ENCODE results near the gene PTPN22.

Gene PTPN22

DNA sequence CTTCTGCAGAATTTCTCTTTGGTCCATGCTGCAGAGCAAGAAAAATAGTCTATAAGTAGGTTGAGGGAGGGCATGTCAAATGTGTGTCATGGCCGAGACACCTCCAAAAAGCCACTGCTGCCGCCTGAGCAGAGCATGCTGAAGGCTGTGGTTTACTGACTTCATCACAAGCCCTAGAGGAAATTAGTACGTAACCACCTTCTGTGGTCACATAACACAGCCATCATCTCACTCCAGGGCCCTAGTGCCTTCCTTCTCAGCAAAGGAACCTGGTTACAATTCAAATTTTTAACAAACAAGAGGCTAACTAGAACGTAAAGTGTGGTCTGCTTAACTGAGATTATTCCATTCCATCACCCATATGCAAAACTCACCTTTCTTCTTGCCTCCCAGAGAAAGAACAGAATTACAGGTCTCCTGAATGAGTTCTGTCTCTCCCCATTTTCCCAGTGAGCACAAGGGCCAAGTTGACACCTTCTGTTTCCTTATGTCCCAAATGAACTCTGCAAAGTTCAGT is at the start of gene PTPN22:
Gene PTPN22 (minus strand): TSS at position 116 of the 517 bp plus-strand sequence.
- in situ Hi-C loops (cut with HindIII; ENCODE audit: low sequenced_read_pairs) = no loop called here

DNA sequence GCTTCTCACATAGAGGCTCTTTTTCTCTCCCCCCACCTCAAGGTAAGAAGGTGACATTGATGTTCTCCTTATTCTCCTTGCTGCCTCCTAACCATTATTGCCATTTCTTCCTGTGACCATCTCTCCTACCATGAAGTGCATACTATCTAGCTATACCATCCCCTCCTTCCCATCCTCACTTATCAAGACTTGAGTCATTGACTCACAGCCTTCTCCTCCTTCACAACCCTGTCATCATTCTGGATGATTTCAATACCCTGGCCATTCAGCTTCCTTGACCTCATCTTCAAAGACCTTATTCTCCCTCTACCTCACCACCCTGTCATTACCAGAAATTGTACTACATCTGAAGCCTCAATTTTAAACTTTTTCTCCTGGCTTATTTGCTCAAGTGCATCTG is 46.7 kb upstream of the PTPN22 start:
- in situ Hi-C loops (cut with HindIII; ENCODE audit: low sequenced_read_pairs) = no loop called here

DNA sequence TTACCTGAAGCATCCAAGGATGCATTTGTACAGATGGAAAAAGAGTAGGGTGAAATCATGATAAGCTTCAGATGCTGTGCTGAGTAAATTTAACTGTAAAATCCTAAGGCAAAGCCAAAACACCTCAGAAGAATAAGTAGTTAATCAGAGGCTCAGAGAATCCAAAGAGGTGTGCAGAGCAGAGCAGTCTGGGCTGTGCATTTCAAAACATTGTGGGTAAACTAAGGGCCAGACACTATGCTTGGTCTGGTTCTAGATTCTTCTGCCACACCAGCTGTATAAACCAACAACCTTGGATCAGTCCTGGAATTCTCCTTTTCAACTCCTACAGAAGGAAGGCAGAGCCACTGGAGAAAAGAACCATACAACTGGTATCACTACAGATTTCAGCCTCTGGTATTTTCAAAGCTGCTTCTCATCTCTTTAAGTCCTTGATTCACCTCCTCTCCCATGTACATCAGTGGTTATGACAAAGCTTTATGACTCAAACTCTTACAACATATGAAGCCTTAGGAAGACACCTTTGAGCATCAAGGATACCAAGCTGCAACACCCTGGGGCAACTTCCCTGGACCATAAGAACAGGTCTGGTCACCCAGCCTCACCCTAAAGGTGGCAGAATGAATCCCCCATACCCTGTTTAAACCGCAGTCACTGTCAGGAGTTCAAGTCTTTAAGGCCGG is 46.0 kb upstream of the PTPN22 start:
- in situ Hi-C loops (cut with HindIII; ENCODE audit: low sequenced_read_pairs) = no loop called here

DNA sequence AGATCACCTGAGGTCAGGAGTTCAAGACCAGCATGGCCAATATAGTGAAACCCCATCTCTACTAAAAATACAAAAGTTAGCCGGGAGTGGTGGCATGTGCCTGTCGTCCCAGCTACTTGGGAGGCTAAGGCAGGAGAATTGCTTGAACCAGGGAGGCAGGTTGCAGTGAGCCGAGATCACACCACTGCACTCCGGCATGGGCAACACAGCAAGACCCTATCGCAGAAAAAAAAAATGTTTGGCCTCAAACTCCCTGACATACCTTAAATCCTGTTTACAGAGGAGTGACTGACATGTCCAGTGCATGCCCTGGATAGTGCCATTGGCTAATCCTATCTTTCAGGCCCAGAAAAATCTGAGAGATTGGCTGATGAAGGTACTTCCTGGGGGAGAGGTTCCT is 45.5 kb upstream of the PTPN22 start:
- in situ Hi-C loops (cut with HindIII; ENCODE audit: low sequenced_read_pairs) = no loop called here

DNA sequence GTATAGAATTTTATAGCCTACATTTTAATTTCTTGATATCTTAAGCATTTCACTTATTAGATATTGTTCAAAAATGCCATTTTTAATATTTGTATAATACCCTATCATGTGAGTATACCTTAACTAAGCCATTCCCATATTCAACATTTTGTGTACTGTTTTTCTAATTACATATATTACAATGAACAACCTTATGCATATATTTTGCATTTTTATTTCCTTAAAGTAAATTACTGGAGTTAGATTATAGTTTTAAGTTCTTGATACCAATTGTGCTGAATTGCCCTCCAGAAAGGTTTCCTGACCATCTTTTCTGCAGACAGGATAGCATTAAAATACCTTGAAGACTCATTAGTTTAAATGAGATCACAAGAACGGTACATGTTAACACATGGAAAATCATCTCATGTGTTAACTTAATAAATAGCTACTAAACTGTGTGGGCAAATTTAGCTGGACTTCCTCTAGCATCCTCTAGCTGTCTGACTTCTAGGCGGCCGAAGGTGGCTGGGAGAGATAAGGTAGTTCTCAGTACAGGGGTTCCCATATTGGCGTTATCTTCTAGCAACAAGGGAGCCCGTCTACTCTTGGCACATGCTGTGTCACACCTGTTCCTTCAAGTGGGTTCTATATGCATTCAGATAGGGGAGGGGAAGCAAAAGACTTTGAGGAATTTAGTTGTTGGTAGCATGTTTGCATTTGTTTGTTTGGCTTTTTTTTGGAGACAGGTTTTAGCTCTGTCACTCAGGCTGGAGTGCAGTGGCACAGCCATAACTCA is 42.6 kb upstream of the PTPN22 start:
- in situ Hi-C loops (cut with HindIII; ENCODE audit: low sequenced_read_pairs) = no loop called here

DNA sequence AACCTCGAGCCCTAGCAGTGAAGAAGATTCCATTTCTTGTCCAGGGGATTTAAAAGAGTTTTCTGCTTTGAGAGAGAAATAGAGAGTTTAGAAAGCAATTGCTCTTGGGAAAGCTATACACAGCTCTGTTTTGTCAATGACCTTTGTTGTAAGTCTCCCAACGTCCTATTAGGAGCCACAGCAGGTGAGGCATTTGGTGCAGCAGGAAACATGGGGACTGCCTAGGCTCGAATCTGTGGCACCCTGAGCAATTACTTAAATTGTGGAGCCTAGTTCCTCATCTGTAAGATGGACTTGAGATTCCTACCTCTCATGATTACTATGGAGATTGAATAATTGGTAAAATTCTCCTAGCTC is 41.8 kb upstream of the PTPN22 start:
- in situ Hi-C loops (cut with HindIII; ENCODE audit: low sequenced_read_pairs) = no loop called here

DNA sequence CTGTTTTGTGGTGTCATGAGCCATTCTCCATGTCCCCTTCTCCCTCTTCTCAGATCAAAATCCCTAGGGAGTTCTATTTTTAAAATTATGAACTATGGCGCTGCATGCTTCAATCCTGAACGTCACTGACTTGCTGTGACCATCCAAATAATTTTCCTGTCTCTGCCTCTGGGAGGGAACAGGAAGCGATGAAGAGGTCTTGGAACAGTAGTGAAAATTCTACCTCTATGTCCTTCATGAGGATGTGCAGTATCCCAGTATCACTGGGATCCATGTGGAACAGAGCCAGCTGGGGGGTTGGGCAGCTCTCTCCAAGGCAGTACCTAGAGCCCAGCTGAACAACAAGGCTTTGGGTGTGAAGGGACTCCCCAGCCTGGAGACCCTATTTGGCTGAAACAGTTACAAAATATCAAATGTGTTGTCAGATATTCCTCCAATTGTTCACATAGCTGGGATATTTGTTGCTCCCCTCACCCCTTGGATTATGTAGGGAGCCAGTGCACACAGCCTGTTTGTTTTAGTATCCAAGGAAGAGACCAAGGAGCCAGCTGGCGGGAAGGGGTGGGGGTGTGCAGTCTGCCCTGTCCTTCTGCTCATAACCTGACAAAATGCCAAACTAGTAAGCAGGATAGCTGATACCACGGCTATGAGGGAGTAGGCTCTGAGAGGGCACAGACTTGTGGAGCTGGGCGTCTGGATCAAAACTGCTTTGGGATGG is 41.2 kb upstream of the PTPN22 start:
- in situ Hi-C loops (cut with HindIII; ENCODE audit: low sequenced_read_pairs) = no loop called here

DNA sequence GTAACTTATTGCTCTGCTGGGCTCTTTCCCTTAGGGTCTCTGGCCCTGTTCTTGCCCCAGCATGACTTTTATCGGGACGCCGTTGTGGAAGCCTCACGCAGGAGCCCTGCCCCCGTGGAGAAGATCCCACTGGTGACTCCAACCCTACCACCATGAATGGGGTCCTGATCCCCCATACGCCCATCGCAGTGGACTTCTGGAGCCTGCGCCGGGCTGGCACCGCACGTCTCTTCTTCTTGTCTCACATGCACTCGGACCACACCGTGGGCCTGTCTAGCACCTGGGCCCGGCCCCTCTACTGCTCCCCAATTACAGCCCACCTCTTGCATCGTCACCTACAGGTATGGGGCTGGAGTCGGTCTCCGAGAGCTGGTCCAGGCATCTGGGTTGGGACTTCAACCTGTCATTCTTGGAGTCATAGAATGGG is 33.9 kb upstream of the PTPN22 start:
- in situ Hi-C loops (cut with HindIII; ENCODE audit: low sequenced_read_pairs) = no loop called here

DNA sequence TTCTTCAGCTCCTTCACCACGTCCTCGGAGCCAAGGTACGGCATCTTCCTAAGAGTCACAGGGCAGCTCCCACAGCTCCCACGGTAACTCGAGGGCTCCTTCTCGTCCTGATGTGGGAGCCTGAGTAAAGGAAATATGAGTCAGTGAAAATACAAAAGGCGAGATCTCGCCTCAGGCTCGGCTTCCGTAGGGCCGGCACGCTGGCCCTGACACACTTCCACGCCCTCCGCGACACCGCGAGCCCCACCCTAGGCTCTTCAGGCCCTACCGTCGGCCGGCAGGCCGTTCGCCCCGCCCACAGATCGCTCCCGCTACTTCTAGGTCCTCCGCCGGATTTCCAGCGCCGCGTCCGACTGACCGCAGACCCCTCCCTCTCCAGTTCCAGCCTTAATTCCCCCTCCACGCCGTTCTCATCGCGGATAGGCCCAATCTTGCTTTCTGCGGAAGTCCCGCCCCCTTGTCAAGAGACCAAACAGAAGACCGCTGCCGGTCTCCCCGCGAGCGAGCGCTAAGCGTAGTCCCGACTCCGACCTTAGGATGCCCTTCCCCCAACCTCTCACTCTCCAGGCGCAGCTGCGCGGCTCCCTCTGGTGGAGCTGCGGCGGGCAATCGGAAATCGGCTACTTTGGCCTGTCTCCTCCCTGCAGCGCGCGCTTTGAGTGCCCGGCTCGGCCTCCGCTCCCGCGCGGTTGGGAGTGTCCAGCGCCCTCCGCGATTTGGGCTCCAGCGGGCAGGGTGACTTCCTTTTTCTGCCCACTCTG is 33.3 kb upstream of the PTPN22 start, which contains the start of the genes AP4B1 and DCLRE1B:
Gene AP4B1 (minus strand): TSS at position 126 of the 761 bp plus-strand sequence. CDS start 82 bp downstream, at position 44.
Gene DCLRE1B (plus strand): TSS at position 653 of the 761 bp plus-strand sequence. CDS start 261 bp downstream, outside the sequence.
- in situ Hi-C loops (cut with HindIII; ENCODE audit: low sequenced_read_pairs) = no loop called here

DNA sequence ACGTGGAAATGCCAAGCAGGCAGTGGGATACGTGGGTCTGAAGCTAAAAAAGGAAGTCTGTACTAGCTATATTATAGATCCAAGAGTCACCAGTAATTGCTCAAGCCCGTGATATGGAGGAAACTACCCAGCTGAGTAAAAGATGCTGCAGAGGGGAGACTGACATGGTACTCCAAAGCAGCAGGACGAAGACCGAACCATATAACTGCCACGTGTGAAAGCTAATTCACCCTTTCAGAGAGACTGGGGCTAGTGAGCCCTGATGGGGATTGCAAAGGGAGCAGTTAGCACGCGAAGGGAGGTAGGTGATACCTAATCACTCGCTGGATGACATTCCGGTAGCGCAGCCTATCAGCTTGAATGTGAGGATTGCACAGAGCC is 32.8 kb upstream of the PTPN22 start:
- in situ Hi-C loops (cut with HindIII; ENCODE audit: low sequenced_read_pairs) = no loop called here

DNA sequence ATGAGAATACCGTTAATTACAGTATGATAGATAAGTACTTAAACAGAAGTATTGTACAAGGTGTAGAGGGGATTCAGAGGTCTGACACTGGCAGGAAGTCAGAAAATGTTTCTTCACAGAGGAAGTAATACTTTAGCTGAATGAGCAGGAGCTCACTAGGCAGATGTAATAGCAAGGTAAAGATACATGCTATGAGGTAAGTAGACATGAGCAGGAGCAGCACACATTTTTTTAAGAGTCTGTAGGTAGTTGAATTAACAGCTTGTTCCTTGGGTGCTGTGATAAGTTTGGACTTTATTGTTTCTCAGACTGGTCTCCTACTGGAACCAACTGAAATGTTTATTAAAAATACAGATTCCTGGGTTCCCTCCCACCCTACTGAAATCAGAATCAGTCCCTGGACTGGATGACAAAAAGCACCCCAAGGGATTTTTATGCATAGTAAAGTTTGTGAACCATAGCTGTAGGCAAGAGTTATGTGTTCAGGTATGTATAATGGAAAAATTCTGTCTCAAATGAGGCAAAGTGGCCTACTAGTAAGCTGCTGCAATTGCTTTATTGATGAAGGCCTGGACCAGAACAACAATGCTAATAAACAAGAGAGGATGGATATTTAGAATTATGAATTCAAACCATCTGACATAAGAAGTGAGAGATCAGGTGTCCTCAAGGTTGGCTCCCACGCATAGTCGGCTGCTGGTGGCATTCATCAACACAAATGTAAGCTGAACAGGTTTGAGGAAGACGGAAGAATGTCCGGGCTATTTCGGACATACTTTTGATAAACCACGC is 32.2 kb upstream of the PTPN22 start:
- in situ Hi-C loops (cut with HindIII; ENCODE audit: low sequenced_read_pairs) = no loop called here

DNA sequence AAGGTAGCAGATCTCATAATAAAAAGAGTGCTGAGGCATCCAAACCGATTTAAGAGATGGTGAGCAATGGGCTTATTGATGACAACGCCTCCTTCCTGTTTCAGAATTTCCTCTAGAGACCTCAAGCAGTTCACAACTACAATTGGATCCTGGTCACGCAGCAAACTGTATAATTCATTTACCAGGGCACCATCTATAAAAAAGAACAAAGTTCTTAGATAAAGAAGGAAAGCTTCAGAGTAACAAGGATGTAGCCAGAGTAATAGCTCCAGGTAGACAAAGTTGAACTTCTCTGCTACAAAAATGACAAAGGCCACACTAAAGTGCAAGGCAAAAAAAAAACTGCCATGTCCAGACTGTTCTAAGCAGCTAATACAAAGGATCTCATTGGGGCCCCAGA is 29.7 kb upstream of the PTPN22 start:
- in situ Hi-C loops (cut with HindIII; ENCODE audit: low sequenced_read_pairs) = no loop called here

DNA sequence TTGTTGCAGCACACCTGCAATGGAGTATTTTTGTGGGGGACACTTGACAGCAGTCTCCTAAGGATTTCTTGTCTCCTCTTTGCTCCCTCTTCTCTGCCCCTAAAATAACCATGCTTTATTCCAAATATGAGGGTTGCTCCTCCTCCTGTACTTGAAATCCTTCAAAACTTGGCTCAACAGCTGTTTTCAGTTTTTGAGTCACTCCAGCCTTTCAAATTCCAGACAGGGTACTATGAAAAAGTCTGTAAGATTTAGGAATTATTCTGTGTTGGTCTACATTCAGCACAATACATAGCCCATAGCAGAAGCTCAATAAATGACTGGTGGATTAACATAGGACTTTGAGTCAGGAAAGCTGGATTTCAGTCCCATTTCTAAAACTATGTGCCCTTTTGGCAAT is 27.6 kb upstream of the PTPN22 start:
- in situ Hi-C loops (cut with HindIII; ENCODE audit: low sequenced_read_pairs) = no loop called here

DNA sequence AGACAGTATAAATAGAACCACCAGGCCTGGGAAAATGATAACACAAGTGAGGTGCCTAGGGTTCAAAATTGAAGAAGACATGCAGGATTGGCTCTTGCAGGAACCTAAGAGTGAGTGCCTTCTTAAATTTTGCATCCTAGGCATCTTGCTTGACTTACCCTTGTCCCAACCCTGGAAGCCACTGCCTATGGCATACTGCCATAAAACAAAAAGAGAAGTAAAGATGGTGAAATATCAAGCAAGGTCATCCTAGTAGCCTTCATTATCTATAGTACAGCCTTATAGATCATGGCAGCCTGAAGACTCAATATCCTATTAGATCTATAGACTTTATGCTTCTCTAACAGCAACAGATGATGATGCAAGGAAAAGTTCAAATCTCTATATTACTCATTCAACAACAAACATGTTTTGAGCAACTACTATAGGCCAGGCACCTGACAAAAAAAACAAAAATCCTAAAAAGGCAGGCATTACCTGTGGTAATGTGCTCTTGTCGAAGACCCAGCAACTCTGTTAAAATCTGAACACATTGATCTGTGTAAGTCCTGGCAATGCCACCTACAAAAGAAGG is 26.8 kb upstream of the PTPN22 start:
- in situ Hi-C loops (cut with HindIII; ENCODE audit: low sequenced_read_pairs) = no loop called here

DNA sequence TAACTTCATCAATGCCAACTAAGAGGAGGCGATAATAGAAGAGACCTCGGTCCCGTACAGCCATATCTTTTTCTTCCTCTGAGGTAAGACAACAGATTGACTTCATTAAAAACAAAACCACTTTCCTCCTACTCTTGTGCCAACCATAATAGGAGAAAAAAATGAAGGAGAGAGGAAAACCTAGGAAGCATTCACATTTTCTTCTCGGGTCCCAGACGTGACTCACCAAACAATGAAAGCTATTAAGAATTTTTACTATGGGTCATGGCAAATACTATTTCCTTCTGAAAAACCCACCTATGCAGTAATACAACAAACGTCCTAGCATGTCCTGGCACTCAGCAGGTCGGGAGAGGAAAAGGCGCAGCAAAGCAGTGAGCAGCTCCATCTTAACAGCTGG is 24.4 kb upstream of the PTPN22 start:
- in situ Hi-C loops (cut with HindIII; ENCODE audit: low sequenced_read_pairs) = no loop called here

DNA sequence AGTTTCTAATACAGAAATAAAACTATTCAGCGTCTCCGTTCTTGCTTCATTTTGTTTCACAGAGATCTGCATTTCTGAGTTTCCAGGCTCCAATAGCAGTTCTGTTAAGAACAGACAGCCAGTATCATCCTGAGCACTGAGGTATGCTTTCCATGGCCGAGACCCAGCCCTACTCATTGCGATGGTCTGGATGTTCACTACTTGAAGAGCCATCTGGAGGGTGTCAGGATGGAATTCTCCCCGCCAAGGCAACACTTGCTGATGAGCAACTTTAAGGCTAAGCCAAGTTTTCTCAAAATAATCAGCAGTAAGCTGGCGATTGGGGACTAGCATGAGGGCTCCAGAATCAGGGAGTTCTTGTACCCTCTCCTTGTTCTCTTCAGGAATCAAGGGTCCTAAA is 23.6 kb upstream of the PTPN22 start:
- in situ Hi-C loops (cut with HindIII; ENCODE audit: low sequenced_read_pairs) = no loop called here

DNA sequence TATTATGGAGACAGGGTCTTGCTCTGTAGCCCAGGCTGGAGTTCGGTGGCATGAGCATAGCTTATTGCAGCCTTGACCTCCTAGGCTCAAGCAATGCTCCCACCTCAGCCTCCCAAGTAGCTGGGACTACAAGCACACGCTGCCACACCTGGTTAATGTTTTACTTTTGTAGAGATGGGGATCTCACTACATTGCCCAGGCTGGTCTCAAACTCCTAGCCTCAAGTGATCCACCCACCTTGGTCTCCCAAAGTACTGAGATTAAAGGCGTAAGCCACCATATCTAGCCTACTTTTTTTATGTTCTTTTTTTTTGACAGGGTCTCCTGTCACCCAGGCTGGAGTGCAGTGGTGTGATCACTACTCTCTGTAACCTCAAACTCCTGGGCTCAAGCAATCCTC is 21.8 kb upstream of the PTPN22 start:
- in situ Hi-C loops (cut with HindIII; ENCODE audit: low sequenced_read_pairs) = no loop called here

DNA sequence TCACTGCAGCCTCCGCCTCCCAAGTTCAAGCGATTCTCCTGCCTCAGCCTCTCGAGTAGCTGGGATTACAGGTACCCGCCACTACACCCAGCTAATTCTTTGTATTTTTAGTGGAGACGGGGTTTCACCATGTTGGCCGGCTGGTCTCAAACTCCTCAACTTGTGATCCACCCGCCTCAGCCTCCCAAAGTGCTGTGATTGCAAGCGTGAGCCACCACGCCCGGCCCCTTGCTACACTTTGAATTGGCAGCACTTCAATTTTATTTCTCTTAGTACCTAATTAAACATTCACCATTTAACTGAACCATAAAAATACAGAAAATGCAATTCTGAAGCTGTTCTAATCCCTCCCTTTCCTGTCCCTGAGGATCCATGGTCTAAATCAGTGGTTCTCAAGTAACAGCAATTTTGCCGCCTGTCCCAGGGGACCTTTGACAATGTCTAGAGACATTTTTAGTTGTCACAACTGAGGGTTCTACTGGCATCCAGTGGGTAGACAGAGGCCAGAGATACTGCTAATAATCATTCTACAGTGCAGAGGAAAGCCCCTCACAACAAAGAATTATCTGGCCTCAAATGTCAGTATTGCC is 20.2 kb upstream of the PTPN22 start:
- in situ Hi-C loops (cut with HindIII; ENCODE audit: low sequenced_read_pairs) = no loop called here

DNA sequence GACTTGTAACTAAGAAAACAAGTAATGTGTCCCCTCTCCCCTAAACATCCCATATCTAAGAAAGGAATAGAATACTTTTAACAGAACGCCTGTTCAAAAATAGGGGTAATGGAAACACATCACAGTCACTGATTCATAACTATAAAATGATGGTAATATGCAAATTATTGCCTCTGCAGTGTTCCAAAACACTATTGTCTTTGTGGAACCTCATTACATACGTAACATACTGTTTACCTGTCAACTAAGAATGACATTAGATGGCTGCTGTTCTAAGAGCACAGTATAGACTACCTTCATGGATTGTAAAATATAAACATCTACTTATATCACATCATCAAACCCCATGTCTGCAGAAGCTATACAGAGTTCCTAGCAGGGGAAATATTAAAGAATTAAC is 19.3 kb upstream of the PTPN22 start:
- in situ Hi-C loops (cut with HindIII; ENCODE audit: low sequenced_read_pairs) = no loop called here

All from endothelial cell of hepatic sinusoid (primary cell).